Hepatocyte (in vitro differentiated cells): ENCODE data around the gene ITPK1.

Experiments used
- CTCF ChIP-seq: fragments of 200-600 bp; sonication (generic); IDR thresholded peaks from 2 replicates; pipeline ENCODE4 v1.5.1; 2016; ENCODE audit warnings: antibody characterized with exemption, mild to moderate bottlenecking; ENCODE audit not compliant: poor library complexity
- EZH2 ChIP-seq: fragments of 200-600 bp; sonication (generic); IDR thresholded peaks from 2 replicates; pipeline ENCODE4 v1.6.1; 2016; ENCODE audit warnings: antibody characterized with exemption, mild to moderate bottlenecking, borderline replicate concordance

GRCh38 chr14:93047157-93047556 is 68.6 kb downstream of the ITPK1 start:
- no peak for TF ChIP-seq EZH2
- no peak for TF ChIP-seq CTCF
